ENCODE results near the gene ARHGAP40.

GRCh38 chr20:38559764-38560163, 41.8 kb upstream of the ARHGAP40 start:
- TF ChIP-seq POLR2A (IDR thresholded peaks at IDR 0.05; ENCODE audit: extremely low read depth, insufficient read length) (no peak), CTCF (IDR thresholded peaks at IDR 0.05; ENCODE audit: low read depth, low read length) (no peak), MAX (IDR thresholded peaks at IDR 0.05; ENCODE audit: low read depth, low read length) (no peak), MYC (IDR thresholded peaks at IDR 0.05; ENCODE audit: low read depth, low read length) (no peak)

Data from NB4 (cell line).